Rectal smooth muscle tissue (tissue), 1 donor: ENCODE results near the gene NEDD4L.

ENCODE experiments used
- H3K27ac ChIP-seq: one replicate; pipeline ENCODE4 v1.7.0; 2013; ENCODE audit warnings: low read depth, low read length, inconsistent platforms
- H3K27me3 ChIP-seq: one replicate; pipeline ENCODE4 v1.7.0; 2013; ENCODE audit warnings: low read length; ENCODE audit not compliant: control insufficient read depth, insufficient read depth
- H3K36me3 ChIP-seq: one replicate; pipeline ENCODE4 v1.7.0; 2013; ENCODE audit warnings: low read length; ENCODE audit not compliant: control insufficient read depth, insufficient read depth
- H3K4me1 ChIP-seq: one replicate; pipeline ENCODE4 v1.7.0; 2013; ENCODE audit warnings: low read length; ENCODE audit not compliant: control insufficient read depth, insufficient read depth
- H3K4me3 ChIP-seq: one replicate; pipeline ENCODE4 v1.7.0; 2013; ENCODE audit warnings: low read length
- H3K9ac ChIP-seq: one replicate; pipeline ENCODE4 v1.7.0; 2013; ENCODE audit warnings: low read length

NEDD4L gene

GRCh38 chr18:58033216-58033615 lies 10.8 kb upstream of the NEDD4L start:
- Histone ChIP-seq H3K27me3 (no peaks in the 10 kb centered on the region), H3K9ac (no peak overlapping the region), H3K4me3 (no peak overlapping the region), H3K27ac (no peak overlapping the region), H3K4me1 (no peaks in the 10 kb centered on the region), H3K36me3 (no peaks in the 10 kb centered on the region)

GRCh38 chr18:58034370-58034769 lies 9.7 kb upstream of the NEDD4L start:
- Histone ChIP-seq H3K27me3 (no peaks in the 10 kb centered on the region), H3K4me1 (no peaks in the 10 kb centered on the region), H3K27ac (no peak overlapping the region), H3K36me3 (no peaks in the 10 kb centered on the region), H3K9ac (no peak overlapping the region), H3K4me3 (no peak overlapping the region)

GRCh38 chr18:58037163-58037562 lies 6.9 kb upstream of the NEDD4L start:
- Histone ChIP-seq H3K27me3 (no peaks in the 10 kb centered on the region), H3K27ac (no peak overlapping the region), H3K4me1 (no peaks in the 10 kb centered on the region), H3K9ac (no peak overlapping the region), H3K4me3 (no peak overlapping the region), H3K36me3 (no peaks in the 10 kb centered on the region)

GRCh38 chr18:58038063-58038462 lies 6.0 kb upstream of the NEDD4L start:
- no peak overlapping the region for H3K4me3 ChIP-seq
- H3K9ac ChIP-seq: no peak overlapping the region
- no peak overlapping the region for H3K27ac ChIP-seq
- no peaks in the 10 kb centered on the region for H3K4me1 ChIP-seq
- no peaks in the 10 kb centered on the region for H3K36me3 ChIP-seq
- no peaks in the 10 kb centered on the region for H3K27me3 ChIP-seq

GRCh38 chr18:58041633-58042032 lies 2.4 kb upstream of the NEDD4L start:
- Histone ChIP-seq H3K9ac (no peak overlapping the region), H3K27me3 (no peaks in the 10 kb centered on the region), H3K36me3 (no peaks in the 10 kb centered on the region), H3K4me3 (no peak overlapping the region), H3K27ac (no peak overlapping the region), H3K4me1 (no peaks in the 10 kb centered on the region)

GRCh38 chr18:58042826-58043490 lies 1.1 kb upstream of the NEDD4L start:
- Histone ChIP-seq H3K9ac (no peak overlapping the region), H3K27ac (no peak overlapping the region)

GRCh38 chr18:58044370-58045241 lies 580 bp downstream of the NEDD4L start:
- Histone ChIP-seq H3K4me3 (peak overlapping the region; percentile 89), H3K4me1 (no peaks in the 10 kb centered on the region), H3K27me3 (no peaks in the 10 kb centered on the region), H3K9ac (peak overlapping the region; percentile 40), H3K36me3 (no peaks in the 10 kb centered on the region), H3K27ac (peak overlapping the region; percentile 24)

More at GRCh38 chr18:58042826-58043490, 1.1 kb upstream of the NEDD4L start:
- Histone ChIP-seq H3K4me3 (peak overlapping the region; percentile 89), H3K27me3 (no peaks in the 10 kb centered on the region), H3K36me3 (no peaks in the 10 kb centered on the region), H3K4me1 (no peaks in the 10 kb centered on the region)

- no peaks in the 10 kb centered on the region for H3K27me3 ChIP-seq
- peak overlapping the region; percentile 24 for H3K27ac ChIP-seq
- no peaks in the 10 kb centered on the region for H3K4me1 ChIP-seq
- peak overlapping the region; percentile 89 for H3K4me3 ChIP-seq
- peak overlapping the region; percentile 40 for H3K9ac ChIP-seq
- no peaks in the 10 kb centered on the region for H3K36me3 ChIP-seq
Observed at GRCh38 chr18:58045242-58046092, 1.4 kb downstream of the NEDD4L start.

- Histone ChIP-seq H3K9ac (no peak overlapping the region), H3K36me3 (no peaks in the 10 kb centered on the region), H3K4me3 (peak overlapping the region; percentile 89), H3K27ac (no peak overlapping the region), H3K27me3 (no peaks in the 10 kb centered on the region), H3K4me1 (no peaks in the 10 kb centered on the region)
Observed at GRCh38 chr18:58046093-58046793, 2.2 kb downstream of the NEDD4L start.

GRCh38 chr18:58046794-58047555 lies 2.9 kb downstream of the NEDD4L start:
- Histone ChIP-seq H3K9ac (no peak overlapping the region), H3K4me3 (no peak overlapping the region), H3K4me1 (no peaks in the 10 kb centered on the region)

GRCh38 chr18:58047556-58047882 lies 3.5 kb downstream of the NEDD4L start:
- Histone ChIP-seq H3K9ac (no peak overlapping the region), H3K4me1 (no peaks in the 10 kb centered on the region), H3K27ac (no peak overlapping the region), H3K36me3 (no peaks in the 10 kb centered on the region), H3K4me3 (no peak overlapping the region), H3K27me3 (no peaks in the 10 kb centered on the region)

More at GRCh38 chr18:58046794-58047555, 2.9 kb downstream of the NEDD4L start:
- no peaks in the 10 kb centered on the region for H3K27me3 ChIP-seq
- no peak overlapping the region for H3K27ac ChIP-seq
- H3K36me3 ChIP-seq: no peaks in the 10 kb centered on the region
